Measurements from ENCODE around the gene ZNF880.

The ZNF880 gene

GRCh38 chr19:52343548-52343947, 26.2 kb upstream of the ZNF880 start:
- DNase-seq (ENCODE audit: low spot score), result peak; percentile 37
- TF ChIP-seq CTCF (IDR thresholded peaks at IDR 0.05; ENCODE audit: extremely low read depth, missing control alignments), result peak; percentile 39

GRCh38 chr19:52345162-52345561, 24.6 kb upstream of the ZNF880 start:
- TF ChIP-seq CTCF (IDR thresholded peaks at IDR 0.05; ENCODE audit: extremely low read depth, missing control alignments), result no peak
- no peak for DNase-seq (ENCODE audit: low spot score)

- no peak for TF ChIP-seq CTCF (IDR thresholded peaks at IDR 0.05; ENCODE audit: extremely low read depth, missing control alignments)
- no peak for DNase-seq (ENCODE audit: low spot score)
These were observed 18.2 kb upstream of the ZNF880 start for GRCh38 chr19:52351512-52351911.

GRCh38 chr19:52366414-52366824, 3.3 kb upstream of the ZNF880 start:
- no peak for DNase-seq (ENCODE audit: low spot score)

GRCh38 chr19:52370341-52370710, 603 bp downstream of the ZNF880 start:
- TF ChIP-seq CTCF (IDR thresholded peaks at IDR 0.05; ENCODE audit: extremely low read depth, missing control alignments), result no peak
- DNase-seq (ENCODE audit: low spot score), result no peak

More at GRCh38 chr19:52366414-52366824, 3.3 kb upstream of the ZNF880 start:
- TF ChIP-seq CTCF (IDR thresholded peaks at IDR 0.05; ENCODE audit: extremely low read depth, missing control alignments), result no peak

GRCh38 chr19:52391135-52391534, 21.4 kb downstream of the ZNF880 start:
- no peak for TF ChIP-seq CTCF (IDR thresholded peaks at IDR 0.05; ENCODE audit: extremely low read depth, missing control alignments)

GRCh38 chr19:52397310-52398080, 27.8 kb downstream of the ZNF880 start, which contains the start of gene ZNF528:
Gene ZNF528, plus strand, starts transcription at chr19:52397849. Its CDS starts 4,165 bp downstream, at chr19:52402014.
- DNase-seq (ENCODE audit: low spot score), result peak; percentile 89

More at GRCh38 chr19:52391135-52391534, 21.4 kb downstream of the ZNF880 start:
- no peak for DNase-seq (ENCODE audit: low spot score)

More at GRCh38 chr19:52397310-52398080, 27.8 kb downstream of the ZNF880 start, which contains the start of gene ZNF528:
- TF ChIP-seq CTCF (IDR thresholded peaks at IDR 0.05; ENCODE audit: extremely low read depth, missing control alignments), result no peak
